GM12878 (cell line): ENCODE measurements around the gene ZNF625. TPM values are rescaled to one million over a fixed set of nuclear protein-coding genes. Genes with fewer than 3 reads are reported as not detected.

Experiments used
- ATAC-seq: fragments of 200-7000 bp; cut with Tn5 transposase; 3 replicates; pipeline ENCODE4 v1.9.1; 2020; ENCODE audit warnings: mild to moderate bottlenecking, moderate library complexity
- BruUV-seq: library from RNA; stranded (reverse); fragments of 400-500 nt; replicated peaks from 2 replicates; lab custom pipeline; 2021; lab: Mats Ljungman, UMichigan
- CTCF ChIA-PET: fragments of 300-600 bp; sonication (Branson Sonifier 250); formaldehyde crosslinking; extraction: SDS; loops from one replicate; lab custom pipeline; 2021; ENCODE audit warnings: inconsistent platforms; lab: Yijun Ruan, JAX
- POLR2A ChIA-PET: fragments of 350-600 bp; formaldehyde crosslinking; extraction: SDS; loops from one replicate; lab custom pipeline; 2021; ENCODE audit warnings: inconsistent platforms; lab: Charles Lee
- RAD21 ChIA-PET: fragments of 300-600 bp; sonication (Branson Sonifier 250); formaldehyde crosslinking; loops from one replicate; lab custom pipeline; 2023; ENCODE audit warnings: antibody characterized with exemption; ENCODE audit not compliant: unreplicated experiment; lab: Charles Lee
- SMC1A ChIA-PET: fragments of 300-600 bp; sonication (Branson Sonifier 250); formaldehyde crosslinking; loops from one replicate; lab custom pipeline; 2023; ENCODE audit not compliant: unreplicated experiment, uncharacterized antibody; lab: Charles Lee
- DNase-seq: peaks from one replicate; pipeline ENCODE4 v3.0.0-alpha.2; 2011; ENCODE audit warnings: low read depth, low spot score
- FAIRE-seq: peaks from 3 replicates; lab custom pipeline; 2011; peaks lifted over from hg19 to GRCh38; lab: Jason Lieb, UNC
- H2AFZ ChIP-seq: 2 replicates; pipeline ENCODE4 v1.6.0; 2011; ENCODE audit warnings: low read depth, low read length, control low read depth; ENCODE audit not compliant: control insufficient read depth
- H3K27ac ChIP-seq: 2 replicates; pipeline ENCODE4 v1.5.1; 2011; ENCODE audit warnings: control low read depth; ENCODE audit not compliant: control insufficient read depth, insufficient read depth
- H3K27me3 ChIP-seq, 2 experiments: replicated peaks in 1 of 2; 2 replicates each; pipeline versions ENCODE4 v1.6.0 to v1.6.1; 2011; ENCODE audit warnings: low read length in 1 of 2; ENCODE audit not compliant: control insufficient read depth in 2 of 2, insufficient read depth in 2 of 2
- H3K36me3 ChIP-seq, 2 experiments: 2 replicates each; pipeline ENCODE4 v1.5.1; 2011; ENCODE audit warnings: low read length in 1 of 2; ENCODE audit not compliant: control insufficient read depth in 2 of 2, insufficient read depth in 2 of 2
- H3K4me1 ChIP-seq: 2 replicates; pipeline ENCODE4 v1.6.1; 2011; ENCODE audit warnings: mild to moderate bottlenecking, low read length, moderate library complexity, mixed read lengths; ENCODE audit not compliant: control insufficient read depth, insufficient read depth
- H3K4me2 ChIP-seq: 2 replicates; pipeline ENCODE4 v1.6.0; 2011; ENCODE audit warnings: control low read depth; ENCODE audit not compliant: control insufficient read depth, insufficient read depth
- H3K4me3 ChIP-seq: fragments of 200-600 bp; sonication (generic); 2 replicates; pipeline ENCODE4 v1.5.1; 2016
- H3K79me2 ChIP-seq: 2 replicates; pipeline ENCODE4 v1.6.0; 2011; ENCODE audit warnings: low read length; ENCODE audit not compliant: control insufficient read depth, insufficient read depth
- H3K9ac ChIP-seq: 2 replicates; pipeline ENCODE4 v1.8.0; 2011; ENCODE audit warnings: low read length, control low read depth, mixed read lengths; ENCODE audit not compliant: control insufficient read depth, insufficient read depth
- H3K9me3 ChIP-seq: replicated peaks from 3 replicates; pipeline ENCODE4 v1.5.1; 2011; ENCODE audit warnings: mild to moderate bottlenecking, low read length; ENCODE audit not compliant: control insufficient read depth, insufficient read depth
- H4K20me1 ChIP-seq: 2 replicates; pipeline ENCODE4 v1.6.0; 2011; ENCODE audit not compliant: control insufficient read depth, insufficient read depth
- CHD1 ChIP-seq: IDR thresholded peaks from 2 replicates; pipeline ENCODE4 v1.6.1; 2012; ENCODE audit warnings: low read depth, low read length, improper control_type of control experiment
- EZH2 ChIP-seq: IDR thresholded peaks from 2 replicates; pipeline ENCODE4 v1.6.1; 2012; ENCODE audit warnings: low read depth, mild to moderate bottlenecking, control low read depth, inconsistent platforms, low read length, borderline replicate concordance; ENCODE audit not compliant: control insufficient read depth
- HDAC6 ChIP-seq: fragments of 200-600 bp; sonication (generic); IDR thresholded peaks from one replicate; pipeline ENCODE4 v1.8.0; 2017; ENCODE audit warnings: antibody characterized with exemption; ENCODE audit not compliant: unreplicated experiment
- HDGF ChIP-seq: fragments of 450-650 bp; IDR thresholded peaks from 2 replicates; pipeline ENCODE4 v1.6.1; 2016; ENCODE audit warnings: antibody characterized with exemption
- JUNB ChIP-seq: IDR thresholded peaks from 2 replicates; pipeline ENCODE4 v1.6.1; 2016; ENCODE audit warnings: antibody characterized with exemption, mild to moderate bottlenecking
- NR2C2 ChIP-seq: IDR thresholded peaks from 2 replicates; pipeline ENCODE4 v1.6.1; 2011; ENCODE audit warnings: borderline replicate concordance, low read depth; ENCODE audit not compliant: control insufficient read depth, insufficient read length
- SRF ChIP-seq, 2 experiments: IDR thresholded peaks; 2 replicates each; pipeline ENCODE4 v1.6.1; 2011; ENCODE audit warnings: low read depth in 2 of 2, low read length in 2 of 2, mild to moderate bottlenecking in 1 of 2, moderate library complexity in 1 of 2
- YBX1 ChIP-seq: fragments of 450-650 bp; IDR thresholded peaks from 2 replicates; pipeline ENCODE4 v1.6.1; 2016; ENCODE audit warnings: antibody characterized with exemption
- ZNF622 ChIP-seq: fragments of 450-650 bp; IDR thresholded peaks from 2 replicates; pipeline ENCODE4 v1.6.1; 2017; ENCODE audit warnings: mild to moderate bottlenecking, inconsistent platforms
- ZSCAN29 ChIP-seq: fragments of 450-650 bp; IDR thresholded peaks from 2 replicates; pipeline ENCODE4 v1.6.1; 2017; ENCODE audit warnings: mild to moderate bottlenecking, moderate library complexity
- WGBS: methylation state at CpG from one replicate; pipeline ENCODE4 v1.1.6; 2016; ENCODE audit warnings: low lambda C conversion rate; ENCODE audit not compliant: insufficient replicate concordance, insufficient coverage; ENCODE audit errors: missing lambda C conversion rate; 5-methylcytosine and 5-hydroxymethylcytosine counted together
- in situ Hi-C: fragments of 300-500 bp; cut with MboI; formaldehyde crosslinking; loops from 9 replicates; pipeline ENCODE4 v1.14.3; 2018; ENCODE audit warnings: mixed read lengths
- intact Hi-C: fragments of 100-400 bp; cut with micrococcal nuclease; formaldehyde crosslinking; loops from one replicate; pipeline ENCODE4 v1.14.2; 2022; ENCODE audit not compliant: unreplicated experiment
- polyA plus RNA-seq, 11 experiments: library from polyadenylated mRNA; depleted of rRNA in 4 of 11; unstranded in 6 of 11; stranded (reverse) in 5 of 11; fragments of >200 nt; fragmentation: Nextera tagmentation in 4 of 11; fragmentation: Illumina TruSeq in 1 of 11; extraction: Ambion mirVana in 4 of 11; extraction: Trizol in 1 of 11; gene quantifications; 1 replicate in 1 of 11; 2 replicates in 10 of 11; pipeline versions ENCODE4 v1.2.1 to v1.2.3, GENCODE V29; 2011 to 2016; ENCODE audit warnings: inconsistent platforms in 2 of 11, missing spikeins in 2 of 11, low read depth in 1 of 11
- total RNA-seq, 4 experiments: library from RNA; depleted of rRNA in 3 of 4; stranded (reverse); fragments of >200 nt in 3 of 4; fragmentation: Illumina TruSeq in 1 of 4; extraction: Trizol in 1 of 4; gene quantifications; 2 replicates each; pipeline versions ENCODE4 v1.2.1 to v1.2.3, GENCODE V29; 2013 to 2021
- TF ChIP-seq, protein P1 (sequence below): fragments of 450-650 bp; IDR thresholded peaks from 2 replicates; pipeline ENCODE4 v1.6.1; 2014; ENCODE audit warnings: mild to moderate bottlenecking
- TF ChIP-seq, protein P2 (sequence below): IDR thresholded peaks from 2 replicates; pipeline ENCODE4 v1.6.1; 2012; ENCODE audit warnings: low read depth, low read length, improper control_type of control experiment
- TF ChIP-seq, protein P3 (sequence below): IDR thresholded peaks from 2 replicates; pipeline ENCODE4 v1.6.1; 2012; ENCODE audit warnings: low read length, inconsistent platforms
- TF ChIP-seq, protein P4 (sequence below), 3 experiments: IDR thresholded peaks in 2 of 3; conservative IDR thresholded peaks in 1 of 3; 2 replicates each; pipeline ENCODE4 v1.5.1; 2011; ENCODE audit warnings: low read depth in 3 of 3, low read length in 3 of 3, mild to moderate bottlenecking in 3 of 3, control low read depth in 2 of 3, moderate library complexity in 2 of 3, inconsistent platforms in 1 of 3, mixed read lengths in 1 of 3; ENCODE audit not compliant: control insufficient read depth in 2 of 3, insufficient read depth in 1 of 3; ENCODE audit errors: extremely low read depth in 1 of 3
- TF ChIP-seq, protein P5 (sequence below): IDR thresholded peaks from 2 replicates; pipeline ENCODE4 v1.6.1; 2011; ENCODE audit warnings: low read depth, low read length, improper control_type of control experiment, borderline replicate concordance

ZNF625 gene
- total and polyA plus RNA-seq, 10 of the 15 experiments (the other 5 are each of a cell fraction or from before 2014, with no cell fraction given), result 0.52 to 5.0 (median 1.3) TPM

DNA sequence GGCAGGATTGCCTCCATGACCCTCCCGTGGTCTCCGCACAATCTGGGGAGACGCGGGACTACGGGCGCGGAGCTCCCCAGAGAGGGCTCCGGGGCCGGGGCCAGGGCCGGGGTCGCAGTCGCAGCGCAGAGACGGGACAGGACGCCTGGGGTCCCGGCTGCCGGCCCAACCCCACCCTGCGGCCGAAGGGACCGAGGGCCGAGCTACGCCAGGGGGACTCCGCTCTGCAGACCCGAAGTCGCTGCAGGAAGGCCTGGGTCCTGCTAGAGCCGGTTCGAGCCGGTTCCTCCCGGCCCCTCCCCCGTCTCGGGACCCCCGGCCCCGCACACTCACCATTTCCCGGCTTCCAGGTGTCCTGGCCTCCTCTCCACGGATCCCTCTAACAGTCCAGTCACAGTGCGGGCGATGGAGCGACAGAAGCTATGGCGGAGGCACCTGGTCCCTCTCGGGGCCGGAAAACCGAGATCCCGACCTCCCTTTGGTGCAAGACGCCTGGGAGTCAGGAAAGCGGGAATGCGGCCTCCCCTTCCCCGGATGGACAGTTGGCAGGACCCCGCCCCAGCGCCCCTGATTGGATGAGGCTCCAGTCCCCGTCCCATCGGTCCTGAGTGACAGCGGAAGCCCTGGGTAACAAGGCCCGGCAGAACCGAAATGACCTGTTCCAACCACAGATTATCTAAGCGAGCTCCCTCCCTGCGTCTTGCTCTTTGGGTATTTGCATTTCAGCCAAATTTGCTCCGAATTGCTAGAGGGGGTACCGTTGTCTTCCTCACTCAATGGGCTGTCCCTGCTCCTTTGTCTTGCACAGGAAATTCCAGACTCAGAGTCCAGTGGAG is at the start of gene ZNF625 (continued):
- TF ChIP-seq, protein P1, sequence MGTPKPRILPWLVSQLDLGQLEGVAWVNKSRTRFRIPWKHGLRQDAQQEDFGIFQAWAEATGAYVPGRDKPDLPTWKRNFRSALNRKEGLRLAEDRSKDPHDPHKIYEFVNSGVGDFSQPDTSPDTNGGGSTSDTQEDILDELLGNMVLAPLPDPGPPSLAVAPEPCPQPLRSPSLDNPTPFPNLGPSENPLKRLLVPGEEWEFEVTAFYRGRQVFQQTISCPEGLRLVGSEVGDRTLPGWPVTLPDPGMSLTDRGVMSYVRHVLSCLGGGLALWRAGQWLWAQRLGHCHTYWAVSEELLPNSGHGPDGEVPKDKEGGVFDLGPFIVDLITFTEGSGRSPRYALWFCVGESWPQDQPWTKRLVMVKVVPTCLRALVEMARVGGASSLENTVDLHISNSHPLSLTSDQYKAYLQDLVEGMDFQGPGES, result 0 out of 2 replicates have a peak, but pooled peaks have one; percentile 20
- TF ChIP-seq YBX1, result no peak
- no peak for TF ChIP-seq ZNF622
- no peak for TF ChIP-seq ZSCAN29
- TF ChIP-seq, protein P2, sequence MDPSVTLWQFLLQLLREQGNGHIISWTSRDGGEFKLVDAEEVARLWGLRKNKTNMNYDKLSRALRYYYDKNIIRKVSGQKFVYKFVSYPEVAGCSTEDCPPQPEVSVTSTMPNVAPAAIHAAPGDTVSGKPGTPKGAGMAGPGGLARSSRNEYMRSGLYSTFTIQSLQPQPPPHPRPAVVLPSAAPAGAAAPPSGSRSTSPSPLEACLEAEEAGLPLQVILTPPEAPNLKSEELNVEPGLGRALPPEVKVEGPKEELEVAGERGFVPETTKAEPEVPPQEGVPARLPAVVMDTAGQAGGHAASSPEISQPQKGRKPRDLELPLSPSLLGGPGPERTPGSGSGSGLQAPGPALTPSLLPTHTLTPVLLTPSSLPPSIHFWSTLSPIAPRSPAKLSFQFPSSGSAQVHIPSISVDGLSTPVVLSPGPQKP, result no peak
- no peak for TF ChIP-seq JUNB

DNA sequence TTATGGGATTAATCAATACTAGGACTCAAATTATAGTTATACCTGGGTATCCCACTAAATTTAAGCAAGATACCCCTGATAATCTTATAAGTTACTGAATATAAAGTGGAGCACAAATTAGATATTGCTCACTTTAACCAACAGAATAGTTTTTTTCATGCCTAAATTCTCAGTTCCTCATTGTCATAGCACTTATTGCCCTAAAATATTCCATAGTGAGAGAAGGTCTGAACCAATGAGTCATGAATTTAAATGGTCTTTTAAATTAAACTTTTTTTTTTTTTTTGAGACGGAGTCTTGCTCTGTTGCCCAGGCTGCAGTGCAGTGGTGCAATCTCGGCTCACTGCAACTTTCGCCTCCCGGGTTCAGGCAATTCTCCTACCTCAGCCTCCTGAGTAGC is 48.8 kb upstream of the ZNF625 start:
- ChIA-PET RAD21 (no interaction called here), SMC1A (interaction anchor here (0.7 kb wide), 1 partner anchor 317 kb away, joined by 3 read pairs; no protein-coding TSS in a partner anchor), POLR2A (no interaction called here)
- no peaks in the 10 kb centered on the region for H3K36me3 ChIP-seq
- H3K4me1 ChIP-seq, result no peaks in the 10 kb centered on the region
- no peak overlapping the region for H3K4me3 ChIP-seq
- no peak overlapping the region for H3K9ac ChIP-seq
- H4K20me1 ChIP-seq, result no peaks in the 10 kb centered on the region
- ATAC-seq (no peak), FAIRE-seq (no peak)
- peaks cover 4% of the 10 kb centered on the region for H3K9me3 ChIP-seq
- no peak overlapping the region for H3K27ac ChIP-seq
- H3K4me2 ChIP-seq, result no peak overlapping the region
- WGBS, result 75% methylated on average over 4 of the region's 4 CpGs
- no peaks in the 10 kb centered on the region for H3K79me2 ChIP-seq
- in situ Hi-C loops, result no loop called here
- no peak overlapping the region for H2AFZ ChIP-seq
- TF ChIP-seq, protein P3, sequence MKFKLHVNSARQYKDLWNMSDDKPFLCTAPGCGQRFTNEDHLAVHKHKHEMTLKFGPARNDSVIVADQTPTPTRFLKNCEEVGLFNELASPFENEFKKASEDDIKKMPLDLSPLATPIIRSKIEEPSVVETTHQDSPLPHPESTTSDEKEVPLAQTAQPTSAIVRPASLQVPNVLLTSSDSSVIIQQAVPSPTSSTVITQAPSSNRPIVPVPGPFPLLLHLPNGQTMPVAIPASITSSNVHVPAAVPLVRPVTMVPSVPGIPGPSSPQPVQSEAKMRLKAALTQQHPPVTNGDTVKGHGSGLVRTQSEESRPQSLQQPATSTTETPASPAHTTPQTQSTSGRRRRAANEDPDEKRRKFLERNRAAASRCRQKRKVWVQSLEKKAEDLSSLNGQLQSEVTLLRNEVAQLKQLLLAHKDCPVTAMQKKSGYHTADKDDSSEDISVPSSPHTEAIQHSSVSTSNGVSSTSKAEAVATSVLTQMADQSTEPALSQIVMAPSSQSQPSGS, result no peak
- TF ChIP-seq, protein P4, sequence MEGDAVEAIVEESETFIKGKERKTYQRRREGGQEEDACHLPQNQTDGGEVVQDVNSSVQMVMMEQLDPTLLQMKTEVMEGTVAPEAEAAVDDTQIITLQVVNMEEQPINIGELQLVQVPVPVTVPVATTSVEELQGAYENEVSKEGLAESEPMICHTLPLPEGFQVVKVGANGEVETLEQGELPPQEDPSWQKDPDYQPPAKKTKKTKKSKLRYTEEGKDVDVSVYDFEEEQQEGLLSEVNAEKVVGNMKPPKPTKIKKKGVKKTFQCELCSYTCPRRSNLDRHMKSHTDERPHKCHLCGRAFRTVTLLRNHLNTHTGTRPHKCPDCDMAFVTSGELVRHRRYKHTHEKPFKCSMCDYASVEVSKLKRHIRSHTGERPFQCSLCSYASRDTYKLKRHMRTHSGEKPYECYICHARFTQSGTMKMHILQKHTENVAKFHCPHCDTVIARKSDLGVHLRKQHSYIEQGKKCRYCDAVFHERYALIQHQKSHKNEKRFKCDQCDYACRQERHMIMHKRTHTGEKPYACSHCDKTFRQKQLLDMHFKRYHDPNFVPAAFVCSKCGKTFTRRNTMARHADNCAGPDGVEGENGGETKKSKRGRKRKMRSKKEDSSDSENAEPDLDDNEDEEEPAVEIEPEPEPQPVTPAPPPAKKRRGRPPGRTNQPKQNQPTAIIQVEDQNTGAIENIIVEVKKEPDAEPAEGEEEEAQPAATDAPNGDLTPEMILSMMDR (IDR thresholded peaks at IDR 0.05 in 2 of 3, conservative IDR thresholded peaks at IDR 0.05 in 1 of 3; ENCODE audit: control insufficient read depth in 2 of 3, extremely low read depth in 1 of 3, insufficient read depth in 1 of 3, low read depth in 3 of 3, low read length in 3 of 3), result no peak
- TF ChIP-seq EZH2 (no peak), NR2C2 (no peak), CHD1 (no peak), SRF (IDR thresholded peaks at IDR 0.05; ENCODE audit: low read depth in 2 of 2, low read length in 2 of 2) (no peak), HDAC6 (no peak), HDGF (no peak)
- TF ChIP-seq, protein P5, sequence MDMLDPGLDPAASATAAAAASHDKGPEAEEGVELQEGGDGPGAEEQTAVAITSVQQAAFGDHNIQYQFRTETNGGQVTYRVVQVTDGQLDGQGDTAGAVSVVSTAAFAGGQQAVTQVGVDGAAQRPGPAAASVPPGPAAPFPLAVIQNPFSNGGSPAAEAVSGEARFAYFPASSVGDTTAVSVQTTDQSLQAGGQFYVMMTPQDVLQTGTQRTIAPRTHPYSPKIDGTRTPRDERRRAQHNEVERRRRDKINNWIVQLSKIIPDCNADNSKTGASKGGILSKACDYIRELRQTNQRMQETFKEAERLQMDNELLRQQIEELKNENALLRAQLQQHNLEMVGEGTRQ, result no peak
- TF ChIP-seq, all 136 proteins: peak for 0
- no peaks in the 10 kb centered on the region for H3K27me3 ChIP-seq
- intact Hi-C loops, result no loop called here
- no TSS peak for BruUV-seq
- no peak for DNase-seq
- CTCF ChIA-PET, result no interaction called here
